Heart right ventricle (tissue), 16 donors: ENCODE data around the gene CNTN2. TPM values are rescaled to one million over a fixed set of nuclear protein-coding genes. Genes with fewer than 3 reads are reported as not detected.

ENCODE experiments used
- ATAC-seq, 8 donors: fragments of 200-7000 bp; cut with Tn5 transposase; one replicate each; pipeline ENCODE4 v1.9.1; 2020; ENCODE audit warnings: mild to moderate bottlenecking in 8 of 8, moderate library complexity in 8 of 8, moderate number of reproducible peaks in 1 of 8
- DNase-seq, 2 donors: peaks; one replicate each; pipeline ENCODE4 v3.0.0-alpha.2; 2020
- H3K27ac ChIP-seq, 10 donors: fragments of 200-600 bp; sonication (generic) in 2 of 10; one replicate each; pipeline versions ENCODE4 v1.5.0 to v1.8.0; 2020 to 2022; ENCODE audit warnings: mild to moderate bottlenecking in 3 of 10
- H3K27me3 ChIP-seq, 7 donors: fragments of 200-600 bp; one replicate each; pipeline ENCODE4 v1.8.0; 2021 to 2022; ENCODE audit warnings: mild to moderate bottlenecking in 2 of 7
- H3K36me3 ChIP-seq, 9 donors: fragments of 200-600 bp; sonication (generic) in 1 of 9; one replicate each; pipeline versions ENCODE4 v1.5.0 to v1.8.0; 2020 to 2022; ENCODE audit warnings: mild to moderate bottlenecking in 2 of 9
- H3K4me1 ChIP-seq, 9 donors: fragments of 200-600 bp; sonication (generic) in 1 of 9; one replicate each; pipeline versions ENCODE4 v1.5.0 to v1.8.0; 2020 to 2022; ENCODE audit warnings: mild to moderate bottlenecking in 4 of 9
- H3K4me3 ChIP-seq, 10 donors: fragments of 200-600 bp; sonication (generic) in 2 of 10; one replicate each; pipeline versions ENCODE4 v1.5.0 to v1.8.0; 2020 to 2022; ENCODE audit warnings: mild to moderate bottlenecking in 7 of 10, moderate library complexity in 2 of 10
- H3K9me3 ChIP-seq, 11 donors: fragments of 200-600 bp in 10 of 11; sonication (generic) in 2 of 11; one replicate each; pipeline versions ENCODE4 v1.5.0 to v1.8.0; 2013 to 2022; ENCODE audit warnings: mild to moderate bottlenecking in 2 of 11, control low read depth in 1 of 11, moderate library complexity in 1 of 11
- CTCF ChIP-seq, 9 donors: fragments of 200-600 bp; sonication (generic) in 2 of 9; IDR thresholded peaks; one replicate each; pipeline versions ENCODE4 v1.5.0 to v1.8.0; 2021 to 2022; ENCODE audit warnings: antibody characterized with exemption in 9 of 9, mild to moderate bottlenecking in 5 of 9, moderate library complexity in 1 of 9
- WGBS, 2 donors: extraction: QIAGEN DNeasy Blood & Tissue Kit; methylation state at CpG; one replicate each; pipeline ENCODE4 v1.1.7; 2013; ENCODE audit warnings: inconsistent platforms in 1 of 2; 5-methylcytosine and 5-hydroxymethylcytosine counted together
- intact Hi-C, 10 donors: fragments of 100-400 bp; cut with DNase I; formaldehyde crosslinking; loops; one replicate each; pipeline versions ENCODE4 v1.11.1 to v1.14.2; 2022
- polyA plus RNA-seq, 2 donors: library from polyadenylated mRNA; stranded (reverse); fragments of 200-250 nt; gene quantifications; one replicate each; pipeline ENCODE4 v1.2.3, GENCODE V29; 2013
- total RNA-seq, 10 donors: library from RNA; stranded (reverse); fragmentation: NEBNext Ultra II Directional in 3 of 10; extraction: Animal tissue kit (Norgen Biotek cat#: 25700) in 3 of 10; gene quantifications; one replicate each; pipeline versions ENCODE4 v1.2.1 to v1.2.4, GENCODE V29; 2021 to 2023
- donor health status: Arrhythmogenic right ventricular cardiomyopathy.
- donor health status: ischemic (EF 13 %, LVEDD 7.1; RV severe dilation, severe dysfunction).
- donor health status: healthy with polysubstance abuse.
- donor health status: DM: no; HTN: yes; CAD: no.
- donor health status: DM: no; HTN: no; CAD: no.
- donor health status: ischemic (EF 25% LVEDD 6.9; RV normal size, moderate dysfunction).
- donor health status: ischemic (EF 25% LVEDD 5.7; RV mildly dilated, moderate dysfunction).
- donor health status: healthy.
- donor health status: DM: yes; HTN: yes; CAD: no.
- donor health status: Ischemic cardiomyopathy.
- donor health status: ischemic (EF 35%, LVEDD 5.7; RV mildly dilated, moderate dysfunction).
- donor health status: nonischemic (EF 11% LVEDD 7.7; RV severe dilation, severe dysfunction).
- donor health status: DM: yes; HTN: yes; CAD: no.
- donor health status: PGD.
- donor health status: ischemic (EF 29% LVEDD 5.4; RV normal size, mild dysfunction).
- donor health status: nonischemic (EF 23%, LVEDD 6.1; RV moderate dilation, normal function).

CNTN2 gene
- total and polyA plus RNA-seq, 12 donors, result 0.04 to 0.73 (median 0.25) TPM; not detected in 3

- intact Hi-C loops, result loop anchor here (1.0 to 5.0 kb wide), 7 partner anchors 68 to 253 kb away; no protein-coding TSS in a partner anchor
- ATAC-seq (no peak), DNase-seq (no peak)
- no peaks in the 10 kb centered on the region for H3K9me3 ChIP-seq
- H3K27me3 ChIP-seq, result peaks cover 0 to 4% (median 0%) of the 10 kb centered on the region in 7 donors
- TF ChIP-seq CTCF (IDR thresholded peaks at IDR 0.05), result no peak
- H3K27ac ChIP-seq, result no peak overlapping the region
- WGBS, 2 donors, result 95 to 97% methylated on average over 10 of the region's 10 CpGs
- no peak overlapping the region for H3K4me3 ChIP-seq
- no peaks in the 10 kb centered on the region for H3K36me3 ChIP-seq
- peaks cover 0 to 7% (median 4%) of the 10 kb centered on the region in 9 donors for H3K4me1 ChIP-seq
These were observed 17.7 kb downstream of the CNTN2 start for GRCh38 chr1:205060746-205061145.

GRCh38 chr1:205061227-205061626 lies 18.2 kb downstream of the CNTN2 start:
- Histone ChIP-seq H3K27me3 (peaks cover 0 to 2% (median 0%) of the 10 kb centered on the region in 7 donors), H3K9me3 (no peaks in the 10 kb centered on the region), H3K27ac (no peak overlapping the region), H3K4me1 (peaks cover 0 to 7% (median 4%) of the 10 kb centered on the region in 9 donors), H3K4me3 (no peak overlapping the region), H3K36me3 (no peaks in the 10 kb centered on the region)
- ATAC-seq (peak in 7 of 8 donors; percentile 6 to 56 (median 17)), DNase-seq (no peak)
- 75 to 77% methylated on average over 14 of the region's 14 CpGs for WGBS, 2 donors
- intact Hi-C loops, result loop anchor here (1.0 to 5.0 kb wide), 7 partner anchors 69 to 254 kb away; no protein-coding TSS in a partner anchor
- no peak for TF ChIP-seq CTCF (IDR thresholded peaks at IDR 0.05)

- DNase-seq (peak; percentile 70 to 74), ATAC-seq (peak; percentile 55 to 81 (median 70))
- peak; percentile 46 to 95 (median 88) for TF ChIP-seq CTCF (IDR thresholded peaks at IDR 0.05)
- intact Hi-C loops, result loop anchor here (1.0 to 5.0 kb wide), 7 partner anchors 69 to 254 kb away; no protein-coding TSS in a partner anchor
- no peak overlapping the region for H3K4me3 ChIP-seq
- 25 to 33% methylated on average over 13 of the region's 13 CpGs for WGBS, 2 donors
- no peak overlapping the region for H3K27ac ChIP-seq
- no peaks in the 10 kb centered on the region for H3K9me3 ChIP-seq
- no peaks in the 10 kb centered on the region for H3K27me3 ChIP-seq
- no peaks in the 10 kb centered on the region for H3K36me3 ChIP-seq
- peaks cover 0 to 7% (median 4%) of the 10 kb centered on the region in 9 donors for H3K4me1 ChIP-seq
These were observed 18.7 kb downstream of the CNTN2 start for GRCh38 chr1:205061665-205062069.

- Histone ChIP-seq H3K27me3 (no peaks in the 10 kb centered on the region), H3K9me3 (no peaks in the 10 kb centered on the region), H3K36me3 (no peaks in the 10 kb centered on the region), H3K4me1 (peaks cover 0 to 7% (median 4%) of the 10 kb centered on the region in 9 donors), H3K27ac (no peak overlapping the region), H3K4me3 (no peak overlapping the region)
- WGBS, 2 donors, result 92 to 93% methylated on average over 8 of the region's 8 CpGs
- intact Hi-C loops, result loop anchor here in 6 of 10 donors (2.0 to 5.0 kb wide), 5 partner anchors 70 to 255 kb away; no protein-coding TSS in a partner anchor
- ATAC-seq (no peak), DNase-seq (no peak)
- no peak for TF ChIP-seq CTCF (IDR thresholded peaks at IDR 0.05)
These were observed 19.3 kb downstream of the CNTN2 start for GRCh38 chr1:205062319-205062718.
